ENCODE results near the gene TMEM176A.

DNA sequence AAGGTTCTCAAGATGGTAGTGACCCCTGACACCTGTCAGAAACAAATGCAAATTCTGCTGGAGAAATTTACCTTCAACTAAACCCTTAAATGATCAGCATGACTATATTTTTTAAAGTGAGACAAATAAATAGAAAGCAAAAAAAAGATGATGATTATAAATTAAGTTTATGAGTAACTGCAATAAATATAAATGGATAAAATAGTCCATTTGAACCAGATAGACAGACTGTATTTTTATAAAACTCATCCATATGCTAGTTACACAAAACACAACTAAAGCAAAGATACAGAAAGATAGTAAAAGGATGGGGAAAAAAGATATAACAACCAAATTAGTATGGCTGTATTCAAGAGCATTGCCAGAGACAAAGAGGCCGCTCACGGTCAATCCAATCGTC is 5.9 kb downstream of the TMEM176A start:
- TF ChIP-seq TARDBP (IDR thresholded peaks at IDR 0.05) (no peak), FOXM1 (IDR thresholded peaks at IDR 0.05; ENCODE audit: borderline replicate concordance) (no peak), BHLHE40 (IDR thresholded peaks at IDR 0.05; ENCODE audit: borderline replicate concordance) (no peak), FOXA1 (IDR thresholded peaks at IDR 0.05) (no peak)
